ENCODE data around the gene CTNNA1.
"Not testable (repeated sequence)": the region's sequence is repeated elsewhere in the genome, so short reads cannot be mapped to it uniquely, and the experiment has no call there.

Gene CTNNA1

DNA sequence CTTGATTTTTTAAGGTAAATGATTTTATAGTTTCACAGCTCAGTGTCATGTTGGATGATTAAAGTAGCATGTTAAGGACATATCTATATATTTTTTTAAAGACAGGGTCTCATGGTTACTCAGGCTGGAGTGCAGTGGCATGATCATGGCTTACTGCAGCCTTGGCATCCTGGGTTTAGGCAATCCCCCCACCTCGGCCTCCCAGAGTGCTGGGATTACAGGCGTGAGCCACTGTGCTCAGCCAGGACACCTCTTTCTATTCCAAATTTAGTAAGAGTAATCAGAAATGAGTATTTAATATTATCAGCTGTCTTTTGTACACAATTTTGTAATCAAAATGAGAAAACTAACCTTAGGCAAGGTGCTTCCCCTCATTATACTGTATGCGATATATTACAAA is 160.5 kb downstream of the CTNNA1 start:
- DNase-seq (ENCODE audit: low spot score): no peak
- TF ChIP-seq, protein P1, sequence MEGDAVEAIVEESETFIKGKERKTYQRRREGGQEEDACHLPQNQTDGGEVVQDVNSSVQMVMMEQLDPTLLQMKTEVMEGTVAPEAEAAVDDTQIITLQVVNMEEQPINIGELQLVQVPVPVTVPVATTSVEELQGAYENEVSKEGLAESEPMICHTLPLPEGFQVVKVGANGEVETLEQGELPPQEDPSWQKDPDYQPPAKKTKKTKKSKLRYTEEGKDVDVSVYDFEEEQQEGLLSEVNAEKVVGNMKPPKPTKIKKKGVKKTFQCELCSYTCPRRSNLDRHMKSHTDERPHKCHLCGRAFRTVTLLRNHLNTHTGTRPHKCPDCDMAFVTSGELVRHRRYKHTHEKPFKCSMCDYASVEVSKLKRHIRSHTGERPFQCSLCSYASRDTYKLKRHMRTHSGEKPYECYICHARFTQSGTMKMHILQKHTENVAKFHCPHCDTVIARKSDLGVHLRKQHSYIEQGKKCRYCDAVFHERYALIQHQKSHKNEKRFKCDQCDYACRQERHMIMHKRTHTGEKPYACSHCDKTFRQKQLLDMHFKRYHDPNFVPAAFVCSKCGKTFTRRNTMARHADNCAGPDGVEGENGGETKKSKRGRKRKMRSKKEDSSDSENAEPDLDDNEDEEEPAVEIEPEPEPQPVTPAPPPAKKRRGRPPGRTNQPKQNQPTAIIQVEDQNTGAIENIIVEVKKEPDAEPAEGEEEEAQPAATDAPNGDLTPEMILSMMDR (IDR thresholded peaks at IDR 0.05; ENCODE audit: borderline replicate concordance, control extremely low read depth, extremely low read depth, insufficient read depth, missing control alignments): no peak
- in situ Hi-C loops (cut with MboI; ENCODE audit: low sequenced_read_pairs, unreplicated experiment): no loop called here

DNA sequence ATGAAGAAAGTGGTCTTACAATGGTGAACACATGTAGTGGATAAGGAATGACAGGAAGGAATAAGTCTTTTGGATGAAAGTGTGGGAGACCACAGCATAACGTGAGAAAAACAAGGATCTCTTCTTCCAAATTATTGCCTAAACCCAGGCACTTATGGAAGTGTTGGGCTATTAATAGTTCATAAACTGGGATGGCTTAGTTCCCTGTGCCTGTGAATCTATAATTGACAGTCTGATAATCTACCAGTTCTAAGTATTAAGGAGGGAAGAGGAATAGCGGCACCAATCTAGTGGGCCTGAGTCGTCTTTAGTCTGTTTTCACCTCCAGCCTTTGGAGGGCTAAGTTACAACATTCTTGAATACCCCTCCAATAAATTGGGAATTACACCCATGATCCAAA is 161.1 kb downstream of the CTNNA1 start:
- DNase-seq (ENCODE audit: low spot score): no peak
- in situ Hi-C loops (cut with MboI; ENCODE audit: low sequenced_read_pairs, unreplicated experiment): no loop called here
- TF ChIP-seq, protein P1 (IDR thresholded peaks at IDR 0.05; ENCODE audit: borderline replicate concordance, control extremely low read depth, extremely low read depth, insufficient read depth, missing control alignments): no peak

DNA sequence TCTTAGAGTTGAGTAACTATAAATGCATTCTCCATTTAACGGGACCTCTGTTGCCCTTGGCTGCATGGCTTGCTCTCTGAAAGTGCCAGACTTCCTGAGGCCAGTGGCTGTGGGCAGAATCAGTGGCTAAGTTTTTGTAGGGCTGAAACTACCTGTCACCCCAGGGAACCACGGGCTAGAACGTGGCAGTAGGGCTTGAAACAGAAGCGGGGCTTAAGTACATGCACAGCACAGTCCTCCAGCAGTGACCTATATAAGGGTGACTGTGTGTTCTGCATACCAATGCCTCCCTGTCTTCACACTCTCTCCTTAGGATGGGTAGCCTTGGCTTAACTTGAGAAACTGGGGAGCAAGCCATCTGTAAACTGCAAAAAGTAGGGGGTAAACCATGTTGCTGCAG is 165.5 kb downstream of the CTNNA1 start:
- in situ Hi-C loops (cut with MboI; ENCODE audit: low sequenced_read_pairs, unreplicated experiment): no loop called here
- no peak for DNase-seq (ENCODE audit: low spot score)
- TF ChIP-seq, protein P1 (IDR thresholded peaks at IDR 0.05; ENCODE audit: borderline replicate concordance, control extremely low read depth, extremely low read depth, insufficient read depth, missing control alignments): no peak

DNA sequence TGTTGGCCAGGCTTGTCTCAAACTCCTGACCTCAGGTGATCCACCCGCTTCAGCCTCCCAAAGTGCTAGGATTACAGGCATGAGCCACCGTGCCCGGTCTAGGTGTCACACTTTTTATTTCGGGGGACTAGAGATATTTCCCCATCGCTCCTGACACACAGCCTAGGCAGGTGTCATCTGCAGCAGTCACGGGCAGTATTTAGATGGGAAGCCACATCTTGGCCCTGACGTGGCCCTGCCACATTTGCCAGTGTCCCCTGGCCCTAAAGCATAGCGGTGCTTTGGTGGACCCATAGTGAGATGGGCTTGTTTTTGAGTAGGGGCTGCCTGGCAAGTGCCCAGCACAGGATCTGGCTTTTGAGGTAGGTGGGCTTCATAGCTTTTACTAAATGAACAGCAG is 167.0 kb downstream of the CTNNA1 start:
- in situ Hi-C loops (cut with MboI; ENCODE audit: low sequenced_read_pairs, unreplicated experiment): no loop called here
- no peak for DNase-seq (ENCODE audit: low spot score)
- TF ChIP-seq, protein P1 (IDR thresholded peaks at IDR 0.05; ENCODE audit: borderline replicate concordance, control extremely low read depth, extremely low read depth, insufficient read depth, missing control alignments): no peak

DNA sequence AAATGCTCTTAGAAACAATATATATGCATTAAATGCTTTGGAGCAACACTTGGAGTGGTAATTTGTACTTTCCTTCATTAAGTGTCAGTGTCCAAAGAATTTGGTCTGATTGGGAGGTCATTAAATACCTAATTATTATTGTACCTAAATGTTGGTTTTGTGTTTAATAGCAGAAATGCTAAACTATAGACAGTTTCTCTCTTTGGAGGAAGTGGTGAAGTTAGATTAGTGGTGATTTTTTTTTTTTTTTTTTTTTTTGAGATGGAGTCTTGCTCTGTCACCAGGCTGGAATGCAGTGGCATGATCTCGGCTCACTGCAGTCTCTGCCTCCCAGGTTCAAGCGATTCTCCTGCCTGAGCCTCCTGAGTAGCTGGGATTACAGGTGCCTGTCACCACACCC is 168.1 kb downstream of the CTNNA1 start:
- DNase-seq (ENCODE audit: low spot score); in situ Hi-C loops (cut with MboI; ENCODE audit: low sequenced_read_pairs, unreplicated experiment): not testable (repeated sequence)

DNA sequence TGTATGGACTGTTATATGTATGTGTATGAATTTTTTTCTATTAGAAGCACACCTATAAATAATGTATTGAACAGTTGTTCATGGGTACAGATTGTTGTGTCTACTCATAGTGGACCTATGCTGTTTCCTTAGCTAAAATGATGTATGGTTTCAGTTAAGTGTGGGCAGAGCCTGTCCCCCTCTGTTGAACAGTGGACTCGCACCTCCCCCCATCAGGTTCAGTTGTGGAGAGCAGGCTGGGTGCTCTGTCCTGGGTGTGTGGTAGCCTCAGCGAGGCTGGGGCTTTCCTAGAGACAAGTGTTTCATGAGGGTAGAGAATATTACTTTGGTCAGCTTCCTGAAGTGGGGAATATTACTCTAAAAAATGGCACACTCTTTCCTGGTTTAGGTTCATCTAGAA is 169.3 kb downstream of the CTNNA1 start:
- in situ Hi-C loops (cut with MboI; ENCODE audit: low sequenced_read_pairs, unreplicated experiment): no loop called here
- no peak for DNase-seq (ENCODE audit: low spot score)
- TF ChIP-seq, protein P1 (IDR thresholded peaks at IDR 0.05; ENCODE audit: borderline replicate concordance, control extremely low read depth, extremely low read depth, insufficient read depth, missing control alignments): no peak

DNA sequence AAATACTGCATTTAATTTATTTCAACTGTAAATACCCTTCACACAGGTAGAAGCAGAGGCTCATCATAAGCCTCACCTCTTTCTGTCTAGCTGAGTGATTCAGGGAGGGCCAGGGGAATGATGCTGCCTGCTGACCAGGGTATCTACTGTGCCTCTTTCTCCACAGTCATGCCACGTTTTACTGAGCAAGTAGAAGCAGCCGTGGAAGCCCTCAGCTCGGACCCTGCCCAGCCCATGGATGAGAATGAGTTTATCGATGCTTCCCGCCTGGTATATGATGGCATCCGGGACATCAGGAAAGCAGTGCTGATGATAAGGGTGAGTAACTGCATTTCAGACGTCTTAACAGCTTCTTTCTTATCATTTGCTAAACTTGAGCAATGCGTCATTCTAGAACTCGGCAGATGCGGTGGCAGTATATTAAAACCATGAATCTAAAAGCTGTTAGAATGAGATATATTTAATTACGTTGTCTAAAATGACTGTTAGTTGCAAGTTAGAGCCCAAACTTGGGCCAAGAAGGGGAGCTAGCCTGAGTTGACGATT is 171.9 kb downstream of the CTNNA1 start:
- TF ChIP-seq, protein P1 (IDR thresholded peaks at IDR 0.05; ENCODE audit: borderline replicate concordance, control extremely low read depth, extremely low read depth, insufficient read depth, missing control alignments): no peak
- in situ Hi-C loops (cut with MboI; ENCODE audit: low sequenced_read_pairs, unreplicated experiment): no loop called here
- no peak for DNase-seq (ENCODE audit: low spot score)

Data from GM13976 (cell line).